GM19035 (cell line): ENCODE measurements around the gene CASKIN2.

ENCODE experiments used
- ATAC-seq: cut with Tn5 transposase; IDR thresholded peaks from one replicate; pipeline ENCODE4 v1.9.1; 2021; ENCODE audit not compliant: unreplicated experiment

Gene CASKIN2

GRCh38 chr17:75505640-75506039, 9.7 kb downstream of the CASKIN2 start:
- ATAC-seq, result no peak

GRCh38 chr17:75505152-75505409, 10.3 kb downstream of the CASKIN2 start:
- ATAC-seq, result no peak

DNA sequence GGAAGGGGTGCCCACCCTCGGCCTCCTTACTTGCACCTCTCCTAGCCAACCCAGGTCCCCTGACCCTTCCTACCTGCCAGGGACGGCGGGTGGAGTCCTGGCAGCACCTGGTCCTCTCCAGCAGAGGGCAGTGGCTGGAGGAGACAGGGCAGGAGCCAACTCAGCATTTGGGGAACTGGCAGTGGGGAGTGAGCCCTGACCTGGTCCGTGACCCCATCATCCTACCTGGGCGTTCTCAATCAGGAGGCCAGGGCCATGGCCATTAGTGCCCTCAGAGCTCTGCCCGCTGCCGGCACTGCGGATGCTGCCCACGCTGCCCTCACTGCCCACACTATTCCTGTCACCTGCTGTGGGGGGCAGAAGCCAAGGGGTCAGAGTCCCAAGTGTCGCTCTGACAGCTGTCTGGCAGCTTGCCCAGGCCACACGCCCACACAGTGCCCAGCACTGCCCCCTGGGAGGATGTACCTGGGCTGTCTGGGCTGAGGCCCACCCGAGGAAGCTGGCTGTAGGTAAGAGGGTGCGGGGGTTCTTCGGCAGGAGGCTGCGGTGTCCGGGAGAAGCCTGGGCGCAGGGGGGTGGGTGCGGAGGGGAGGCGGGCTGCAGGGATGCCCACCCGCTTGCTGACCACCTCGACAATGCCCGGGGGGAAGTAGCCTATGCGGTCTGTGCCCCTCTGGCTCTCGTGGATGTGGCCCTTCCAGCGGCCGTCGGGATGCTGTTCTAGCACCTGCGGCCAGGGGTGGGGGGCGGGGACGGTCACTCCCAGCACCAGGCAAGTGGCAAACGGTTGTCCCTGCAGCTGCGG, 10.8 kb downstream of the CASKIN2 start:
- no peak for ATAC-seq

DNA sequence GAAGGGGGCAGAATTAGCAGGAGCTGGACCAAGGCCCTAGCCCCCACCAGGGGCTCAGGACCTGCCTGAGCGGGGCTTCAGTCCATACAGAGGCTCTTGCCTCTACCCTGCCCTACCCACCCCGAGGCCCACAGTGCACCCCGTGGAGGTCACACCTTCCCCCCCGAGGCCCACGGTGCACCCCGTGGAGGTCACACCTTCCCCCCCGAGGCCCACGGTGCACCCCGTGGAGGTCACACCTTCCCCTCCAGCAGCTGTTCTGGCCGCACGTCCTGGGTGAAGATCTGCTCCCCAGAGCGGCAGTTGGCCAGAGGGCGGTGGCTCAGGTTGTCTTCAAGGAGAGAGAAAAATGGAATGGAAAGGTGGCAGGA, 11.4 kb downstream of the CASKIN2 start:
- no peak for ATAC-seq

DNA sequence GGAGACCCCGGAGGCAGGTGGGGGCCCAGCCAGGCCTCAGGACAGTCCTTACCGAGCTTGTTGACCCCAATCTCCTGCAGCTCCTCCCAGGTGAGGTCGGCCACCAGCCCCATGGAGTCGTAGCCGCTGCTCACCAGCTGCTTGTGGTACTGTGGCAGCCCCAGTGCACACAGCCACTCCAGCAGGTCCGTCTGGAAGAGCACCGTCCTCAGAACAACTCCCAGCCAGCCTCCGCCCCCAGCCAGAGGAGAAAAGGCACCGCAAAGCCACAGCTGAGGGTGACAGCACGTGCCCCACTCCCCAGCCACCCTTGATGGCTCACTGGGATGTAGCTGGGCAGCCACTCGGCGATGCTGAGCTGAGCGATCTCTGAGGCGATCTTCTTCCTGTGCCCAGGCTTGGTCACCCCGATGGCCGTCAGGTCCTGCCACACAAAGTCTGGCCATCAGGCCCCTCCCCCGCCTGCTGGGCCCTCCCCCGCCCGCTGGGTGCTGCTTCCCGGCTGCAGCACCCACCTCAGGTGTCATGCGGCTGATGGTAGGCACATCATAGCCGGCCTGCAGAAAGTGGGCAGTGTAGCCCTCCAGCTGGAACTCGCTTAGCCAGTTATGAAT, 11.9 kb downstream of the CASKIN2 start:
- no peak for ATAC-seq

DNA sequence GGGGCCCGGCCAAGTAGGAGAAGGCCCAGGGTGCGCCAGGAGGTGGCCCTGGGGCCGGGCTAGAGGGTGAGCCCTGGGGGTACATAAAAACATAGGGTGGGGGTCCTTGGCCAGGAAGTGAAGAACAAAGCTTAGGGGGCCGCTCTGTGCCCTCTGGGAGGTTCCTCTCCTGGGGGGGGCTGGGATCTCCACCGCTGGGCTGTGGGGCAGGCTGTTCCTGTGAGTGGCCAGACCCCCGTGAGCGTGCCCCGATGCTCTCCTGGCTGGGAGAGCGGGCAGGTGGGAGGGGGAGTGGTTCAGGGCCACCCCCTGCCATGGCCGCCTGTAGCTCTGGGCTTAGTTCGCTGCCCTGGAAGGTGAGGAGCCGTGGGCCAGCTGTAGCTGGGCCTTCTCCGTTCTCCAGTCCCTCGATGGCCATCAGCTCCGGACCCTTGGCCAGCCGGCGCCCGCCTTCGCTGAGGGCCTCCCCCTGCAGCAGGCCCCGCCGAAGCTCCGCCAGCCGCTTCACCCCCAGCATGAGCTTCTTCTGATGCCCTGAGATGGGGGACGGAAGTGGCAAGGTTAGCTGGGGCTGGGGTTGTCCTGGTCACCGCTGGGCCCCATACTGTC, 12.5 kb downstream of the CASKIN2 start:
- ATAC-seq, result no peak

- ATAC-seq, result no peak
These were observed 13.1 kb downstream of the CASKIN2 start for GRCh38 chr17:75502072-75502720.

- ATAC-seq, result no peak
These were observed 13.8 kb downstream of the CASKIN2 start for GRCh38 chr17:75501378-75502071.

DNA sequence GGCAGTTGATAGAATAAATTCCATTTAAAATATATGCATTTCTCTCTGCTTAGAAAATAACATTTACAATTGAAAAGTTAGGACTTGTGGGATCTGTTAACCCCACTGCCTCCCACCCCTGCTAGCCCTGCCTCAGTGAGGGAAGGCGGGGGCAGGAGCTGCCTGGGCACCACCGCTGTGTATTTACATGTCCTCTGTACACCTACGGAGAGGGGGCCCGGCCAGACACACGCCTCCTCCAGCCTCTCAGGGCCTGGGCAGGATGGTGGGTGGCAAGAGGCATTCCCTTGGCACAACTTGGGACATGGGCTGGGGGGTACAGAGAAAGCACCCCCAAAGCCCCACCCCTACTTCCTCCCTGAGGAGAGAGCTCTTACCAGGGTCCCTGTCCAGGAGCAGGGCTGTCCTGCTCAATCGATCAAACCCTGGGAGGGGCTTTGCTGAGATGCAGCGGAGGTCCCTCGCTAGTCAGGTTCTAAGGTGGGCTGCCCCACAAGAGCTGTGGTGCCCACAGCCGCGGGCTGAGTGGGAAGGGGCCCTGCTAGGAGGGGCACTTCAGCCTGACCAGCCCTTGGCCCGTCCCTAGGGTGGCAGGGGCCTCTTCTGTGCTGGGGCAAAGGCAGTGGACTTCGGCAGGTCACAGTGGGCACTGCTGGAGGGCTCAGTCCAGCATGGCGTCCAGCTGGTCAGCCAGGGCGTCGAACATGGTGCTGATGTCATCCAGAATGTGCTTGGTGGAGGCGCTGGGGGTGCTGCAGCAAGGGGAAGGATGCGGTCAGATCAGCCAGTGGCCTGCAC, 14.7 kb downstream of the CASKIN2 start:
- no peak for ATAC-seq

DNA sequence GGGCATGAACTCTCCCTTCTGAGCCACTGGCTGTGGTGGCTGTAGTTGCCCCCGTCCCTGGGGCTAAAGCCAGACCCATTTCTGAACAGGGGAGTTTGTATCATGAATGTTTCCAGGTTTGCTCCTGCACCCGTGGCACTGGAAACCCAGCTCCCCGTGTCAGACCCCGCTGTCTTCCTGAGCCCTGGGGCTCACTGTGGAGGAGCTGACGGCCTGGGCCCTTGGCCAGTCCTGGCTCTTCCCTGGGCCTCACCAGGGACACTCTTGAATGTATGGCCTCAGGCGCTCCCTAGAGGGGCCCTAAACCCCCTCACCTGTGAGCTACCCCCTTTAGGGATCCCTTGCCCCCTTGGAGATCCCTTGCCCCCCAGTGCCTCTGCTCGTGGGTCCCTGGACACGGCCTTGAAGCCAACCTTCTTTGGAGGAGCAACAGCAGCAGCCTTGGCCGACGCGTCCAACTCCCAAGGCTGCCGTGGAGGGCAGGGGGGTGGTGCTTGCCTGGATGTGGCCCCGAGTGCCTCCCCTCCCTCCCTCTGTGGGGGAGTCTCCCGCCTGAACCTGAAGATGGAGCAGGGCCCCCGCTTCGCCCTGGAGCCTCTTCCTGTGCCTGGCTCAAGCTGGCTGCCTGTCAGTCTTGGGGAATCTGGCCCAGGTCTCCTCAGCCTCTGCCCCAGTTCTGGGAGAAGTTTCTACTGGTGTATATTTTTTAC, 15.9 kb downstream of the CASKIN2 start:
- no peak for ATAC-seq

DNA sequence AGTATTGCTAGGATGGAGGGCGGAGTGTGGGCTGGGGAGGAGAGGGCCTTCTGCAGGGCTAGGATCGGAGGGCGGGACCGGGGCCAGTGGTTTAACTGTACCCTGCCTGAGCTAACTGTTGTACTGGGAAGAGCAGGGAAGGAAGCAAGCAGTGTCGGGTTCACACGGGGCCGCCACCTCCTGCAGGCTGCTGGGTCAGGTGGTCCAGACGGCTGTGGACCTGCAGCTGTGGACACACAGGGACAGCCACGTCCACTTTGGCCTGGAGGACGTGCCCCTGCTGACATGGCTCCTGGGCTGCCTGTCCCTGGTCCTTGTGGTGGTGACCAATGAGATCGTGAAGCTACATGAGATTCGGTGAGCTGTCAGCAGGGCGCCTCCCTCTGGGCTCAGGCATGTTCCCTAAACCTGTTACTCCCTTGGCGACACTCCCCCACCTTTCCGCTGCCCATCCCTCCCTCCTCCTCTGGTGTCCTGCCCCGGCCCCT, 16.6 kb downstream of the CASKIN2 start:
- no peak for ATAC-seq

- no peak for ATAC-seq
These were observed 17.2 kb downstream of the CASKIN2 start for GRCh38 chr17:75498039-75498725.

DNA sequence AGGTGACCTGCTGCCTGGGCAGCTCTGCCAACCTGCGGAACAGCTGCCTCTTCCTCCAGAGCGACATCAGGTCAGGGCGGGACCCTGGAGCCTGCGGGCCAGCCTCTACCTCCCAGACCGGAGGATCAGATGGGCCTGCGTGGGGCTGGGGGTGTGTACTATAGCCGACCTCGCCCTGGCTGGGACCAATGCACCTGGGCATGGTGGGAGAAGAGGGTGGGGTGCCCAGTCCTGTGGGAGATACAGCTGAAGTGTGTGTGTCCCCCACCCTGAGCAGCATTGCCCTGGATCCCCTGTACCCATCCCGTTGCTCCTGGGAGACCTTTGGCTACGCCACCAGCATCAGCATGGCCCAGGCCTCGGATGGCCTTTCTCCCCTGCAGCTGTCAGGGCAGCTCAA, 19.3 kb downstream of the CASKIN2 start:
- no peak for ATAC-seq

DNA sequence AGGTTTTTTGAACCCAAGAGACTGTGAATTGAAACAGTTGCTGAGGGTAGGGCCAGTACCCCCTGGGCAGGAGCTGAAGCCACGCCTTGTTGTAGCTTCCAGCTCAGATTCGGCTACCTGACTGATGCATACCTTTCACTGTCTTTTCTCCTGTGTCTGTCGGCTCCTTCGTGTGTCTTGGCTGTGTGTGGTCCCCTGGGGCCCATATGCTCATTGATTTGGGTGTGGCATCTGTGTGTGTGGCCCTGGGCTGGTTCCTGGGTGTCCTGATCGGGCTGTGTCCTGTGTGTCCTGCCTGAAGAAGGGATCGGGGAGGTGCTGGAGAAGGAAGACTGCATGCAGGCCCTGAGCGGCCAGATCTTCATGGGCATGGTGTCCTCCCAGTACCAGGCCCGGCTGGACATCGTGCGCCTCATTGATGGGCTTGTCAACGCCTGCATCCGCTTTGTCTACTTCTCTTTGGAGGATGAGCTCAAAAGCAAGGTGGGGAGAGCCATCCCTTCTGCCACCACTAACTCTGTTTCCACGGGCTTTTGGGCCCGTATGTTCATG, 20.9 kb downstream of the CASKIN2 start:
- ATAC-seq, result no peak

DNA sequence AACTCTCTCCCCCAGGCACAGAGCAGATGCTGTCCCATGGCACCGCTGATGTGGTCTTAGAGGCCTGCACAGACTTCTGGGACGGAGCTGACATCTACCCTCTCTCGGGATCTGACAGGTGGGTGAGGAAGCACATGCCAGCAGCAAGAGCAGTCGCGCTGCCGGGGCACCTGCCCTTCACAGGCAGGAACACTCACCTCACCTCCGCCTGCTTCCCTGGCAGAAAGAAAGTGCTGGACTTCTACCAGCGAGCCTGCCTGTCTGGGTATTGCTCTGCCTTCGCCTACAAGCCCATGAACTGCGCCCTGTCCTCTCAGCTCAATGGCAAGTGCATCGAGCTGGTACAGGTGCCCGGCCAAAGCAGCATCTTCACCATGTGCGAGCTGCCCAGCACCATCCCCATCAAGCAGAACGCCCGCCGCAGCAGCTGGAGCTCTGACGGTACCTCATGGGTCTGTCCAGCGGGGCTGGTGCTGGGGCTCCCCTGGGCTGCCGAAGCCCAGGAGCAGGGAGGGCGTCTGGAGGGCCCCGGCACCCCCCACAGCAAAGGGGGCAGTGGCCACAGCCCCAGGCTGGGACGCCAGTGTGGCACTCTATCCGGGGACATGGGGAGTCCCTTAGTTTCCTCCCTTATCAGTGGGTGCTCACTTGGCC, 21.7 kb downstream of the CASKIN2 start:
- ATAC-seq, result no peak

DNA sequence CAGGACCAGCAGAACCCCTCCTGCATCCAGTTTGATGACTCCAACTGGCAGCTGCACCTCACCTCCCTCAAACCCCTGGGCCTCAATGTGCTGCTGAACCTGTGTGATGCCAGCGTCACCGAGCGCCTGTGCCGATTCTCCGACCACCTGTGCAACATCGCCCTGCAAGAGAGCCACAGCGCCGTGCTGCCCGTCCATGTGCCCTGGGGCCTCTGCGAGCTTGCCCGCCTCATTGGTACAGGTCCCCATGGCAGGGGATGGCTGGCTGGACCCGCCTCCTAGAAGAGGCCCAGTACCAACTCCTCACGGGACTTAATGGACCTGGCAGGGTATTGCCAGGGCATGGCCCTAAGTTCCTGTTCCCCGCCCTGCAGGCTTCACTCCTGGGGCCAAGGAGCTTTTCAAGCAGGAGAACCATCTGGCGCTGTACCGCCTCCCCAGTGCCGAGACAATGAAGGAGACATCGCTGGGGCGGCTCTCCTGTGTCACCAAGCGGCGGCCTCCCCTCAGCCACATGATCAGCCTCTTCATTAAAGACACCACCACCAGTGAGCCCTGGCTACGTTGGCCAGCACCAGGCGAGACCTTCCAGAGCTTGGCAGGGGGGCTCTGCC, 22.7 kb downstream of the CASKIN2 start:
- no peak for ATAC-seq

DNA sequence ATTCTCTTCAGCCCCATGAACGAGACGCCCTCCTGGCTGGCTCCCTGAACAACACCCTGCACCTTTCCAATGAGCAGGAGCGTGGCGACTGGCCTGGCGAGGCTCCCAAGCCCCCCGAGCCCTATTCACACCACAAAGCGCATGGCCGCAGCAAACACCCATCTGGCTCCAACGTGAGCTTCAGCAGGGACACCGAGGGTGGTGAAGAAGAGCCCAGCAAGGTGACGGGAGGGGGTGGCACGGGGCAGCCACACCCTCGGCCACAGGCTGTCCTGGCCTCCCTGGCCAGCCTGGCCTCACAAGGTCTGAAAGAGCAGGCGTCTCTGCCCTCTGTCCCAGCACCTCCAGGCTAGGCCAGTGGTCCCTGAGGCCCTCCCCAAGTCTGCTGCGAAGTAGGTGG, 23.7 kb downstream of the CASKIN2 start:
- ATAC-seq, result no peak
